Calu3 (cell line): ENCODE data around the gene ZNF782. TPM values are rescaled to one million over a fixed set of nuclear protein-coding genes. Genes with fewer than 3 reads are reported as not detected.

Source experiments
- BruUV-seq: library from RNA; stranded (reverse); fragments of 400-500 nt; replicated peaks from 2 replicates; lab custom pipeline; 2021; lab: Mats Ljungman, UMichigan
- CTCF ChIA-PET: fragments of 300-600 bp; sonication (Branson Sonifier 250); formaldehyde crosslinking; loops from one replicate; lab custom pipeline; 2022; ENCODE audit warnings: antibody characterized with exemption; lab: Charles Lee
- DNase-seq: peaks from one replicate; pipeline ENCODE4 v3.0.0; 2022
- H3K27ac Mint-ChIP-seq: one replicate; pipeline ENCODE4 v1.8.0; 2022; ENCODE audit warnings: mixed read lengths; ENCODE audit not compliant: unreplicated experiment
- H3K27me3 Mint-ChIP-seq: one replicate; pipeline ENCODE4 v1.8.0; 2022; ENCODE audit warnings: mixed read lengths; ENCODE audit not compliant: unreplicated experiment
- H3K36me3 Mint-ChIP-seq: one replicate; pipeline ENCODE4 v1.8.0; 2022; ENCODE audit warnings: mild to moderate bottlenecking, moderate library complexity, mixed read lengths; ENCODE audit not compliant: insufficient read depth, unreplicated experiment
- H3K4me1 Mint-ChIP-seq: one replicate; pipeline ENCODE4 v1.8.0; 2022; ENCODE audit warnings: mild to moderate bottlenecking, low read depth, mixed read lengths; ENCODE audit not compliant: unreplicated experiment
- H3K4me3 Mint-ChIP-seq: one replicate; pipeline ENCODE4 v1.8.0; 2022; ENCODE audit warnings: mild to moderate bottlenecking, low read depth, moderate library complexity, mixed read lengths; ENCODE audit not compliant: unreplicated experiment
- H3K9me3 Mint-ChIP-seq: one replicate; pipeline ENCODE4 v1.8.0; 2022; ENCODE audit warnings: low read depth, mixed read lengths; ENCODE audit not compliant: unreplicated experiment
- CTCF ChIP-seq: fragments of 200-600 bp; IDR thresholded peaks from one replicate; pipeline ENCODE4 v1.8.0; 2022; ENCODE audit warnings: antibody characterized with exemption; ENCODE audit not compliant: unreplicated experiment
- intact Hi-C: fragments of 100-400 bp; cut with micrococcal nuclease; formaldehyde crosslinking; loops from one replicate; pipeline ENCODE4 v1.10.0; 2022; ENCODE audit not compliant: unreplicated experiment
- total RNA-seq: library from RNA; stranded (reverse); gene quantifications from 2 replicates; pipeline ENCODE4 v1.2.3, GENCODE V29; 2022

Gene ZNF782
- total RNA-seq, 1 experiment from 2014 or later, result 4.8 TPM

- TF ChIP-seq CTCF, result no peak
- no TSS peak for BruUV-seq
- intact Hi-C loops, result no loop called here
- Mint-ChIP-seq H3K36me3 (peaks cover 11% of the 10 kb centered on the region), H3K9me3 (peaks cover 3% of the 10 kb centered on the region), H3K27me3 (no peaks in the 10 kb centered on the region), H3K4me1 (no peaks in the 10 kb centered on the region), H3K4me3 (no peak overlapping the region), H3K27ac (no peak overlapping the region)
- DNase-seq, result no peak
- CTCF ChIA-PET, result no interaction called here
Measured at GRCh38 chr9:96779089-96779488, 75.2 kb downstream of the ZNF782 start.

DNA sequence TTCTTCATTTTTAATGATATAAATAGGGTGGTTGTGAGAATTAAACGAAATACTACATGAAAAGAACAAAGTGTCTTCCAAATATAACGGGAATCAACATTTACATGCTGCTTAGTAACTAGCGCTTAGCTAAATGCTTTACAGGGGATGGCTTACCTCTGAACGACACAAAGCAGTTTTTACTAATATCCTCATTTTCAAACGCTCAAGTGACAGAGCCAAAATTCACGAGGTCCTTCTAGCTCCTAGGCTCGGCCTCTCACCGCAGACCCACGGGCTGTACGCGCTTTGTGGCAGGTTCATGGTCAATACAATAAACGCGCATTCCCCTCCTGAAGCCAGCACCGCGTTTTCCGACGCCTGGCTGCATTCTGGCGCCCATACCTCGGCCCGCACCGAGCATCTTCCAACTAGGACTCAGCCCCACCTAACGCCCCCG is 76.9 kb downstream of the ZNF782 start:
- intact Hi-C loops, result no loop called here
- Mint-ChIP-seq H3K27ac (no peak overlapping the region), H3K4me1 (no peaks in the 10 kb centered on the region), H3K4me3 (peak overlapping the region; percentile 96), H3K9me3 (peaks cover 3% of the 10 kb centered on the region), H3K36me3 (peaks cover 11% of the 10 kb centered on the region), H3K27me3 (no peaks in the 10 kb centered on the region)
- TSS peak; percentile 27 for BruUV-seq
- TF ChIP-seq CTCF, result no peak
- CTCF ChIA-PET, result no interaction called here
- no peak for DNase-seq

GRCh38 chr9:96771124-96771523 is 83.2 kb downstream of the ZNF782 start:
- H3K4me3 Mint-ChIP-seq, result no peak overlapping the region
- peaks cover 3% of the 10 kb centered on the region for H3K9me3 Mint-ChIP-seq
- intact Hi-C loops, result no loop called here
- DNase-seq, result no peak
- peaks cover 7% of the 10 kb centered on the region for H3K36me3 Mint-ChIP-seq
- BruUV-seq, result no TSS peak
- H3K27ac Mint-ChIP-seq, result no peak overlapping the region
- TF ChIP-seq CTCF, result no peak
- H3K27me3 Mint-ChIP-seq, result no peaks in the 10 kb centered on the region
- CTCF ChIA-PET, result no interaction called here
- no peaks in the 10 kb centered on the region for H3K4me1 Mint-ChIP-seq

DNA sequence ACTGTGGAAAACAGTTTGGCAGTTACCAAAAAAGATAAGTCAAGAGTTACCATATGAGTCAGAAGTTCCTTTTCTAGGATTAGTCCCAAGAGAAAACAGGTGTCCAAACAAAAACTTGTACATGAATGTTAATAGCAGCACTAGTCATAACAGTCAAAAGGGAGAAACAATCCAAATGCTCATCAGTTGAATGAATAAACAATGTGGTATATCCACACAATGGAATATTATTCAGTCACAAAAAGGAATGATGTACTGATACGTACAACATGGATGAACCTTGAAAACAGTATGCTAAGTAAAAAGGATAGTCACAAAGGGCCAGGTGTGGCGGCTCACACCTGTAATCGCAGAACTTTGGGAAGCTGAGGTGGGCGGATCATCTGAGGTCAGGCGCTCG is 84.3 kb downstream of the ZNF782 start:
- intact Hi-C loops, result no loop called here
- no peak for DNase-seq
- CTCF ChIA-PET, result no interaction called here
- Mint-ChIP-seq H3K9me3 (peaks cover 3% of the 10 kb centered on the region), H3K36me3 (peaks cover 11% of the 10 kb centered on the region), H3K4me3 (no peak overlapping the region), H3K27me3 (no peaks in the 10 kb centered on the region), H3K27ac (no peak overlapping the region), H3K4me1 (no peaks in the 10 kb centered on the region)
- TF ChIP-seq CTCF, result no peak
- no TSS peak for BruUV-seq

Other genes starting within 250 kb of the ZNF782 start
- gene CDC14B, start 234.7 kb downstream of the ZNF782 start, total RNA-seq, result 26.4 and 29.8 TPM in 2 replicates
- 10.5 and 10.8 TPM in 2 replicates for gene PRXL2C, start 199.2 kb downstream of the ZNF782 start, total RNA-seq
- gene ZNF510, start 76.4 kb downstream of the ZNF782 start, total RNA-seq, result 5.0 and 5.4 TPM in 2 replicates
- not detected in 2 replicates for gene NUTM2G, start 74.3 kb upstream of the ZNF782 start, total RNA-seq
- 21.4 and 23.3 TPM in 2 replicates for gene CTSV, start 184.6 kb upstream of the ZNF782 start, total RNA-seq